Effector CD4-positive, alpha-beta T cell (primary cell): ENCODE data around the gene GALNTL6.
"Not testable (repeated sequence)": the region's sequence is repeated elsewhere in the genome, so short reads cannot be mapped to it uniquely, and the experiment has no call there.

Experiments
- DNase-seq: peaks from one replicate; pipeline ENCODE4 v3.0.0-alpha.2; 2020

The GALNTL6 gene

GRCh38 chr4:172776203-172776861 is 963.1 kb downstream of the GALNTL6 start:
- DNase-seq = no peak

- DNase-seq = no peak
Observed at GRCh38 chr4:172777729-172778431, 964.7 kb downstream of the GALNTL6 start.

- no peak for DNase-seq
Observed at GRCh38 chr4:172778583-172778982, 965.4 kb downstream of the GALNTL6 start.

- no peak for DNase-seq
Observed at GRCh38 chr4:172780566-172781081, 967.4 kb downstream of the GALNTL6 start.

GRCh38 chr4:172785613-172786012 is 972.4 kb downstream of the GALNTL6 start:
- no peak for DNase-seq

- no peak for DNase-seq
Observed at GRCh38 chr4:172786039-172786792, 973.0 kb downstream of the GALNTL6 start.

GRCh38 chr4:172787111-172787510 is 973.9 kb downstream of the GALNTL6 start:
- no peak for DNase-seq

- no peak for DNase-seq
Observed at GRCh38 chr4:172791841-172792240, 978.6 kb downstream of the GALNTL6 start.

GRCh38 chr4:172793565-172794306 is 980.5 kb downstream of the GALNTL6 start:
- DNase-seq = no peak

- no peak for DNase-seq
Observed at GRCh38 chr4:172794307-172794703, 981.1 kb downstream of the GALNTL6 start.

GRCh38 chr4:172797281-172797680 is 984.1 kb downstream of the GALNTL6 start:
- DNase-seq = not testable (repeated sequence)

- DNase-seq = no peak
Observed at GRCh38 chr4:172802032-172802431, 988.8 kb downstream of the GALNTL6 start.

GRCh38 chr4:172806841-172807240 is 993.6 kb downstream of the GALNTL6 start:
- DNase-seq = no peak

GRCh38 chr4:172808196-172808595 is 995.0 kb downstream of the GALNTL6 start:
- no peak for DNase-seq

GRCh38 chr4:172809319-172809718 is 996.1 kb downstream of the GALNTL6 start:
- no peak for DNase-seq

GRCh38 chr4:172813359-172813923 is 1000.2 kb downstream of the GALNTL6 start:
- no peak for DNase-seq

GRCh38 chr4:172815499-172816164 is 1002.4 kb downstream of the GALNTL6 start:
- DNase-seq = no peak

- no peak for DNase-seq
Observed at GRCh38 chr4:172818901-172819300, 1005.7 kb downstream of the GALNTL6 start.

- DNase-seq = no peak
Observed at GRCh38 chr4:172819353-172819752, 1006.1 kb downstream of the GALNTL6 start.

- DNase-seq = no peak
Observed at GRCh38 chr4:172822331-172822730, 1009.1 kb downstream of the GALNTL6 start.

- DNase-seq = no peak
Observed at GRCh38 chr4:172826346-172826745, 1013.1 kb downstream of the GALNTL6 start.

GRCh38 chr4:172826861-172827260 is 1013.7 kb downstream of the GALNTL6 start:
- no peak for DNase-seq
